Activated CD4-positive, CD25-positive, alpha-beta regulatory T cell treated with anti-CD3 and anti-CD28 coated beads, Interleukin-2, amount 50 U/mL, for 24 hours (primary cell): ENCODE measurements around the gene FNDC3B.

Source experiments
- ATAC-seq, 2 donors: fragments of 150-1000 bp; cut with Tn5 transposase; one replicate each; pipeline ENCODE4 v1.10.0; 2021; ENCODE audit warnings: mild to moderate bottlenecking in 1 of 2, moderate library complexity in 1 of 2

The FNDC3B gene

DNA sequence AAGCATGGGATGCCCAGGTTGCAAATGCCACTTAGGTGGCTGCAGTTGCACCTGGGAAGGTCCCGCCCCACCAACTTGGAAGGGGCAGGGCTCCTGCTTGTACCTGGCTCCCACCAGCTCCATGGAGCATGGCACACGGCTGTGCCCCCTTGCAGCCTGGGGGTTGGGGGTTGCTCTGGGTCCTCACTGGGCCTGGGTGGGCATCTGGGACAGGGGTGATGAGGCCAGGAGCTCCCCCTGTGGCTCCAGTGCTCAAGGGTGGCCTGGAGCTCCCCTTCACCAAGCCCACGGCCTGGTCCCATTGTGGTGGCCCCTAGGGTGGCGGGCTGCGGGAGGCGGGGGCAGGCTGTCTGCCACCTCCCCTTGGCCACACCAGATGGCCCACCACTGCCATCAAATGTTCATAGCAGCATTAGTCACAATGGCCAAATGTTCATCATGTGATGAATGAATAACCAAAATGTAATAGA, 372.1 kb downstream of the FNDC3B start:
- ATAC-seq = no peak

DNA sequence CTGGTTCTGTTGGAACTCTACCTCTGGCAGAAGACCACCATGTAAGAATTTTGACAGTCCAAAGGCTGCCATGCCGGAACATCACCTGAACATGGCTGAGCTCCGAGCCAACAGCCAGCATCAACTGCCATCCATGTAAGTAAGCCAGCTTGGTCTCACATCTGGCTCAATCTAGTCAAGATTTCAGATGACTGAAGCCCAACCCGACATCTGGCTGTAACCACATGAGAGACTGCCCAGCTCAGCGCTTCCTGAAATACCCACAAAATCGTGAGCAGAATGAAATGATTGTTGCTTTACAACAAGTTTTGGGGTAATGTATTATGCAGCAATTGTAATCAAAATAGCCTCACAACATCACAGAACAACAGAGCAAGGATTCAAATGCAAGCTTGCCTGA, 375.9 kb downstream of the FNDC3B start:
- no peak for ATAC-seq

DNA sequence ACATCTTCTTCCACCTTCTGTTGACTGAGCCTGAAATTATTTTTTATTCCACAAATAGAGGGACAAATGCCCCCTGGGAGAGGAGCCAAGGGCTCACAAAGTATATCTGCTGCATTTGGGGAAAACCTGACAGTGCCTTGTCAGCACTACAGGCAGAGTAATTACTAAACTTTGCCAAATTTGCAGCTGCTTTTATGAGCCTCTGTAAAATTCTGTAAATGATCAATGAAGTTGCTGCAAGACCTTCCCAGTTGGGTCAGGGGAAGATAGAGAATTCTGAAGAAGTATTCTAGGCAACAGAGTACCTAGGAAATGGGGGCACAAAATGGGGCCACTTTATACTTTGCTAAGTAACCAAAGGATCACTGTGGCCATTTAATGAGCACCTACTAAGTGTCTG, 398.3 kb downstream of the FNDC3B start:
- ATAC-seq = no peak

DNA sequence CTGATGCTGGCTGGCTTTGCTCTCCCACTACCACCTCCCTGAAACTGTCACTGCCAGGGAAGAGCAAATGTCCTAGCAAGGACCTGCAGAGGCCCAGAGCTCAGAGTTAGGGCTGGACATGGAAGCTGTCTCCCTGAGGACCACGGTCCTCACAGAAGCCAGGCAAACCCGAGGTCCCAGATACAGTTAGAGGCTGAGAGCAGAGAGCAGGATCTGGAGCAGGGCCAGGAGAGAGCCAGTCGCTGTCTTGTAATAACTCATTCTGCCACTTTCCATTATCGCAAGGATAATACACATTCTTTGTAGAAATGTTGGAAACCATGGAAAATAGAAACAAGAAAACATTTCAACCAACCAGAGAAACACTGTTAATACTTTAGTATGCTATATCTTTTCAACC, 398.8 kb downstream of the FNDC3B start:
- no peak for ATAC-seq

DNA sequence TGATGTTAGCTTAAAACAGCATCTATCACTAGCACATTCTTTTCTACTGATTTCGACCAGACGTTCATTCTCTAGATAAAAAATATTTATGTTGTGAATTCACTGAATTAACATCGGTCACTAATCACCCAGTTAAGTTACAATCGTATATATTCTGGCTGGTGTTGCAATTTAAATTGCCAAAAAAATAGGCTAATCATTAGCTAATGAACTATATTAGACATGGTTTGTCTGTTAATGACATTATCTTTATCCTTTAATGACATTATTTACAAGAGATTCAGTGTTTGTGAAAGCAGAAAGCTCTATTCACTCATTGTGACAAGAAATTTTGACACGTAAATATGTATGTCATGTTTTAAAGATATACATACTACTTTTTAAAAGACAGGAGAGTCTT, 402.2 kb downstream of the FNDC3B start:
- no peak for ATAC-seq

- no peak for ATAC-seq
These were observed 403.2 kb downstream of the FNDC3B start for GRCh38 chr3:172442606-172443005.

DNA sequence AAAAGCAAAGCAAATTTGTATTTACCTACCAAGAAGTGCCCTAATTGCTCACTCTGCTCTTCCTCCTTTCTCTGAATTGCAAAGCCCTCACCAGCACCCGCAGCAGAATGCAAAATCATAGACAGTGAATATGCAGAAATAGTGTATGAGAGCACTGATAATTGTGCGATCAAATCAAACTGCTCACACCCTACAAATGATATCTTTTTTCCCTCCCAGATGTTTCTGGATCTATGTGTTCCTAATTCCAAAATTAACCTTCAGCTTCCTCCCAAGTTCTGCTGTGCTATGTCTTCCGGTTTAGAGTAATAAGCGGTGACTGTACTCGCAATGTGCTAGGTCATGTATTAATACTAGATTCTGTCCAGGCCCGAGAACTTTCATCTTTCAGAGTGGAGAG, 405.4 kb downstream of the FNDC3B start:
- no peak for ATAC-seq

GRCh38 chr3:172446198-172446597, 406.8 kb downstream of the FNDC3B start:
- no peak for ATAC-seq

DNA sequence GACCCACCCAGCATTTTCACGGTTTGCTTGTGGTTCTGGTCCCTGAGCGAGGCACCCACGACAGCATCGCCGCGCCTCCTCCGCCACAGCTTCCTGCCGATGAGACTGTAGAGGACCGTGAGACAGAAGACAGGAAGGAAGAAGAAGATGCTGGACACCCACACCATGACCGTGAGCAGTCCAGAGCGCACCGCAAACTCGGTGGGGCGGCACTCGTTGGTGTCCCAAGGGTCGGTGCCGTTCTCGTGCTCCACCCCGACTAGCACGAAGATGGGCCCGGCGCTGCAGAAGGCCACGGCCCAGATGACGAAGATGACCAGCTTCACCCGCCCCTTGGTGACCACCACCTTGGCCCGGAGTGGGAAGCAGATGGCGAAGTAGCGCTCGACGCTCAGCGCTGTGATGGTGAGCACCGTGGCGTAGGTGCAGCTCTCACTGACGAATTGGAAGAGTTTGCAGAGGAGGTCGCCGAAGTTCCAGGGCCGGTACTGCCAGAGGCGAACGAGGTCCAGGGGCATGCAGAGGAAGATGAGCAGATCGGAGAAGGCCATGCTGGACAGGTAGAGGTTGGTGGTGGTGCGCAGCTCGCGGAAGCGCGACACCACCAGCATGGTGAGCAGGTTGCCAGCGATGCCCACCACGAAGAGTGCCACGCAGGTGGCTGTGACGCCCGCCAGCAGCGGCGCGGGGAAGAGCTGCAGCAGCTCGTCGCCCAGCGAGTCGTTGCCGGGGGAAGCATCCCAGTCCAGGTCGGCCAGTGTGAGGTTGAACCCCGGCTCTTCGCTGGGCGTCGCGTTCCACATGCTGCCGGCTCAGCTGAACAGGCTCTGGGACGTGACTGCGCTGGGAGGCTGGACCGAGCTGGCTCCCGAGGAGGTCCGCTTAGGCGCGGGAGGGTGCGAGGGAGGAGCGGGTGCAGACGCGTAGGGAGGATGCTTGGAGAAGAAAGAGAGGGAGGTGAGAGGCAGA, 408.5 kb downstream of the FNDC3B start, which contains the start of gene GHSR:
Gene GHSR, minus strand, starts transcription at position 846 of the 969 bp plus-strand sequence. Its CDS starts 43 bp downstream, at position 803.
- no peak for ATAC-seq

DNA sequence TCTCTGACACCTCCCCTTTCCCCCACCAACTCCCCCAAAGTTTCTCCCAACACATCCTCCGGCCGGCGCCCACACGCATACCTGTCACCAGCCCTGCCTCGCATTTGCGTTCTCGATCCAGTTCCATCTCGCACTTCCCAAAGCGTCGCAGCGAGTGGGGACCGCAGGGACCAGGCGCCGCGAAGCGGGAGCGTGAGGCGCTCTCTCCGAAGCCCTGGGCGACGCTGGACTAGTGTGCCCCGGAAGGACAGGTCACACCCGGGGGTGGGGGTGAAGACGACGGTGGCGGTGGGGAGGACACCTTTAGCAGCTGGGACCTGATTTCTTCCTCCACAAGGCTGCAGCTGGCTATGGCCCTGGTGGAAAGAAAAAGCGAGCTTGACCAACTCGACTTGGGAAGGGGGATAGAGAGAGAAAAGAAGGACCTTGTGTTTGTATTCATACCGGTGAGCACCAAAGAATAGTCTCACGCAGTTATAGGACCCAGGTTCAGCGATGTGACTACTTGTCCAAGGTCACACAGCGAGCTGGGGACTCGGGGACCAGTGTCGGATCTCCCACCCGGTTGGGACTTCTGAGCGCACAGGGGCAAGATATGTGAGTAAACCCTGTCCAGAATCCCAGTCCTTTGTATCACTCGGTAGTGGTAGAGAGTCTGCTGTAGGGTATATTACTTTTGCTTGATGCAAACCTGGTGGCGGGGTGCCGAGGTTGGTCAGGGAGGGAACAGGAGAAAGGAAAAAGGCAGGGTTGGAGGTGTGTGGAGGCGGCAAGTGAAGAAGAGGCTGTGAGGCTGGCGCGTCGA, 409.5 kb downstream of the FNDC3B start:
- ATAC-seq = no peak

DNA sequence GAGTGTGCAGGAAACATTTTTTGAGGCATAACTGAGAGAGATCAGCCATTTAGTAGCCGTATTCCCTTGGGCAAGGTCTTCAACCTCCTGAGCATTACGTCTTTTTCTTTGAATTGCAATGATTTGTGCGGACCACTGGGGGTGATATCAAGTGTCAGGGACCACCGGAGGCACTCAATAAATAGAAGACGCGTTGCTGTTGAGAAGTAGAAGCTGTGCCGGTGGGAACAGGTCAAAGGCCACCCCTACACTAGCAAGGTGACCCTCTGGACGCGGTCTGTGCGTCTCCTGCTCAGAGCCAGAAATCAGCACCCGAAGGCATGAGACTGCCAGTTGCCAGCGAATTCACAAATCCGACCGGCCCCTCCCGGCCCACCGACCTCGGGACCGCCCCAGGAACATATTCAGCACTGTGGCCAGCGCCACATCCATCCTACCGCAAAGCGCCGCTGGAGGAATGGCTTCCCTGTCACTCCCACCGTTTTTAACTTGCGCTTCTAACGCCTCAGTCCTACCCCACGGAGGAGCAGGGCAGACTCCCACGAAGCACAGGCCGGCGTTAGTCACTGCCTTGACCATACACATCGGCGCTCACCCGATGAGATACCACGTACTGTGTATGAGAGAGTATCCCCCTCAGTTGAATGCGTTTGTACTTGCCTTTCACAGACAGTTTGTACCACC, 410.2 kb downstream of the FNDC3B start:
- ATAC-seq = no peak
